Measurements from ENCODE around the gene AMIGO2.

Gene AMIGO2

GRCh38 chr12:47087088-47087688, 7.4 kb upstream of the AMIGO2 start:
- Histone ChIP-seq H3K9me3 (ENCODE audit: control extremely low read depth in 1 of 5, control insufficient read depth in 4 of 5, insufficient read depth in 2 of 5, low read depth in 1 of 5, low read length in 4 of 5) (peaks cover 0 to 3% (median 0%) of the 10 kb centered on the region in 5 experiments), H3K36me3 (ENCODE audit: control insufficient read depth in 4 of 4, insufficient read depth in 4 of 4, low read length in 3 of 4) (no peaks in the 10 kb centered on the region), H3K4me3 (ENCODE audit: control insufficient read depth in 1 of 7, extremely low read depth in 1 of 7, insufficient read depth in 4 of 7, low read depth in 2 of 7, low read length in 6 of 7) (no peak overlapping the region), H3K27ac (ENCODE audit: insufficient read depth in 1 of 2, low read depth in 1 of 2, low read length in 2 of 2, poor library complexity in 1 of 2, severe bottlenecking in 2 of 2) (no peak overlapping the region), H3K27me3 (replicated peaks in 2 of 5; ENCODE audit: control insufficient read depth in 4 of 5, insufficient read depth in 5 of 5, low read length in 4 of 5) (no peaks in the 10 kb centered on the region), H3K4me1 (ENCODE audit: control extremely low read depth in 1 of 4, control insufficient read depth in 4 of 4, insufficient read depth in 4 of 4, low read length in 3 of 4) (peaks cover 5 to 30% (median 12%) of the 10 kb centered on the region in 4 experiments)
- ChIA-PET CTCF (no interaction called here), POLR2A (no interaction called here)
- no CpG with 5 or more reads among the region's 2 CpGs for WGBS (ENCODE audit: insufficient coverage)
- no peak for DNase-seq

DNA sequence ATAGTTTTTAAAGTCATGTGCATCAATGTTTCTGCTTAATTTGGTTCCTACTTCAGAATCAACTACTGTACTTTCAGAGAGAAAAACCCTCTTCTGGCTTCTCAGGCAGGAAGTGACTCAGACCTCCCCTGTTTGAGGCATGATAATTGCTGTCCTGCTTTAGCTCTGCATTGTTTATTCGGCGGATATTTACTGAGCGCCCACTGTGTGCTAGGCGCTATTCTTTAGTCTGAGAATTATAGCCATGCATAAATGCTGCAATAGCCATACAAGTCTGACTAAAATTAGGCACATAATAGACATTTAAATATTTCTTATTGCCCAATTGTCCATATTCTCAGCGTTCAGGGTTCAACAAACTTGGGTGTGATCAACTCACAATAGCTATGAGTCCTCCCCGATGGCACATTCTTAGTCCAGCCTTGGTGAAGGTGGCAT, 6.1 kb upstream of the AMIGO2 start:
- CTCF ChIA-PET: interaction anchor here (1.0 kb wide), 1 partner anchor 130 kb away, joined by 3 read pairs; no protein-coding TSS in a partner anchor
- no peaks in the 10 kb centered on the region for H3K27me3 ChIP-seq (replicated peaks in 2 of 5; ENCODE audit: control insufficient read depth in 4 of 5, insufficient read depth in 5 of 5, low read length in 4 of 5)
- 13% methylated on average over 3 of the region's 6 CpGs for WGBS (ENCODE audit: insufficient coverage)
- H3K4me1 ChIP-seq (ENCODE audit: control extremely low read depth in 1 of 4, control insufficient read depth in 4 of 4, insufficient read depth in 4 of 4, low read length in 3 of 4): peaks cover 11 to 36% (median 19%) of the 10 kb centered on the region in 4 experiments
- peak overlapping the region in 3 of 7 experiments; percentile 27 to 48 (median 30) for H3K4me3 ChIP-seq (ENCODE audit: control insufficient read depth in 1 of 7, extremely low read depth in 1 of 7, insufficient read depth in 4 of 7, low read depth in 2 of 7, low read length in 6 of 7)
- H3K27ac ChIP-seq (ENCODE audit: insufficient read depth in 1 of 2, low read depth in 1 of 2, low read length in 2 of 2, poor library complexity in 1 of 2, severe bottlenecking in 2 of 2): no peak overlapping the region
- POLR2A ChIA-PET: no interaction called here
- peak; percentile 55 to 90 (median 84) for DNase-seq
- no peaks in the 10 kb centered on the region for H3K36me3 ChIP-seq (ENCODE audit: control insufficient read depth in 4 of 4, insufficient read depth in 4 of 4, low read length in 3 of 4)
- H3K9me3 ChIP-seq (ENCODE audit: control extremely low read depth in 1 of 5, control insufficient read depth in 4 of 5, insufficient read depth in 2 of 5, low read depth in 1 of 5, low read length in 4 of 5): peaks cover 0 to 1% (median 0%) of the 10 kb centered on the region in 5 experiments

DNA sequence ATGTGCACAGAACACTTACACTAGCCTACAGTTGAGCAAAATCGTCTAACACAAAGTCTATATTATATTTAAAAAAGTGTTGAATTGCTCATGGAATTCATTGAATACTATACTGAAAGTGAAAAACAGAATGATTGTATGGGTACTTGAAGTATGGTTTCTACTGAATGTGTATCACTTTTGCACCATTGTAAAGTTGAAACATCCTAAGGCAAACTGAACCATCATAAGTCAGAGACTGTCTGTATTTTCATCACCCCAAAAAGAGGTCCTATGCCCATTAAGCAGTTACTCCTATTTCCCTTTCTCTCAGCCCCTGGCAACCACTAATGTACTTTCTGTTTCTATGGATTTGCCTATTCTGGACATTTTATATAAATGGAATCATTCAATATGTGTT, 4.4 kb upstream of the AMIGO2 start:
- WGBS (ENCODE audit: insufficient coverage): no CpG with 5 or more reads among the region's 1 CpG
- Histone ChIP-seq H3K36me3 (ENCODE audit: control insufficient read depth in 4 of 4, insufficient read depth in 4 of 4, low read length in 3 of 4) (no peaks in the 10 kb centered on the region), H3K9me3 (ENCODE audit: control extremely low read depth in 1 of 5, control insufficient read depth in 4 of 5, insufficient read depth in 2 of 5, low read depth in 1 of 5, low read length in 4 of 5) (no peaks in the 10 kb centered on the region), H3K27ac (ENCODE audit: insufficient read depth in 1 of 2, low read depth in 1 of 2, low read length in 2 of 2, poor library complexity in 1 of 2, severe bottlenecking in 2 of 2) (no peak overlapping the region), H3K4me1 (ENCODE audit: control extremely low read depth in 1 of 4, control insufficient read depth in 4 of 4, insufficient read depth in 4 of 4, low read length in 3 of 4) (peaks cover 19 to 48% (median 28%) of the 10 kb centered on the region in 4 experiments), H3K27me3 (replicated peaks in 2 of 5; ENCODE audit: control insufficient read depth in 4 of 5, insufficient read depth in 5 of 5, low read length in 4 of 5) (no peaks in the 10 kb centered on the region), H3K4me3 (ENCODE audit: control insufficient read depth in 1 of 7, extremely low read depth in 1 of 7, insufficient read depth in 4 of 7, low read depth in 2 of 7, low read length in 6 of 7) (no peak overlapping the region)
- POLR2A ChIA-PET: no interaction called here
- DNase-seq: no peak
- CTCF ChIA-PET: interaction anchor here (1.3 kb wide), 1 partner anchor 31 kb away, joined by 3 read pairs; no protein-coding TSS in a partner anchor

DNA sequence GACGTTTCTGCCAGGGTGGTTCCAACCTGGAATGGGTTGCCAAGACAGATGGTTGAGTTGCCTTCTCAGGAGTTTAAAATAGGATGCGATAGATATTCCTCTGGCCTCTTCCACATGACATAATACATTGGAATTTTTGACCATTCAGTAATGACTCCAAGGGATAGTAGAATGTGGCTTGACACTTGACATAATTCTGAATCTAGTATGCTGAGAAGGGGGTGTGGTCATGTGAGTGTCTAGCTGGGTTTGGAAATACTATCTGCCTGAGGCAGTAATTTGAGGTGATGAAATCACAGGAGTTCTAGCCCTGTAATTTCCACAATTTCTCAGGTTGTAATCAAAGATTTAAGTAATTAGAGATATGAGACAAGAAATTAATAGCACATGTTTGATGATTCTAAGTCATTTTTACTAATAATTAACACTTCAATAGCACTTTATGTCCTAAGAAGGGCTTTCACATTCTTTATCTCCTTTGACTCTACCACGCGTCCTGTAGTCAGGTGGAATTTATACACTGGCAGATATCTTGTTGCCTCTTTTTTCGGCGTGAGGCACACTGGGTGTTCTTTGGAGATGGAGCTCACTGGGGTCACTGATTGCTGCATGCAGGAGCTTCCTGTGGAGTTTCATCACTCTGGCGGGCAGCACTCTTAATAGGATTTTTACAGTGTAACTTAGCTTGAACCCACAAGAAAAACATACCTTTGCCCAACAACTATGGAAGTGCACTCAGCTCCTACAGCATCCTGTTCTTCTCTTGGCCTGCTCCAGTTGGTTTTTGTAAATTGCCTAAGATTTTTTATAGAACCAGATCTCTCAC, 3.2 kb upstream of the AMIGO2 start:
- Histone ChIP-seq H3K4me1 (ENCODE audit: control extremely low read depth in 1 of 4, control insufficient read depth in 4 of 4, insufficient read depth in 4 of 4, low read length in 3 of 4) (peaks cover 22 to 55% (median 36%) of the 10 kb centered on the region in 4 experiments), H3K4me3 (ENCODE audit: control insufficient read depth in 1 of 7, extremely low read depth in 1 of 7, insufficient read depth in 4 of 7, low read depth in 2 of 7, low read length in 6 of 7) (no peak overlapping the region)

GRCh38 chr12:47082283-47082682, 2.5 kb upstream of the AMIGO2 start:
- no peak for DNase-seq
- H3K27me3 ChIP-seq (replicated peaks in 2 of 5; ENCODE audit: control insufficient read depth in 4 of 5, insufficient read depth in 5 of 5, low read length in 4 of 5): peaks cover 0 to 9% (median 2%) of the 10 kb centered on the region in 5 experiments
- no peak overlapping the region for H3K4me3 ChIP-seq (ENCODE audit: control insufficient read depth in 1 of 7, extremely low read depth in 1 of 7, insufficient read depth in 4 of 7, low read depth in 2 of 7, low read length in 6 of 7)
- no peak overlapping the region for H3K27ac ChIP-seq (ENCODE audit: insufficient read depth in 1 of 2, low read depth in 1 of 2, low read length in 2 of 2, poor library complexity in 1 of 2, severe bottlenecking in 2 of 2)
- POLR2A ChIA-PET: no interaction called here
- no peaks in the 10 kb centered on the region for H3K9me3 ChIP-seq (ENCODE audit: control extremely low read depth in 1 of 5, control insufficient read depth in 4 of 5, insufficient read depth in 2 of 5, low read depth in 1 of 5, low read length in 4 of 5)
- H3K4me1 ChIP-seq (ENCODE audit: control extremely low read depth in 1 of 4, control insufficient read depth in 4 of 4, insufficient read depth in 4 of 4, low read length in 3 of 4): peaks cover 22 to 55% (median 36%) of the 10 kb centered on the region in 4 experiments
- no peaks in the 10 kb centered on the region for H3K36me3 ChIP-seq (ENCODE audit: control insufficient read depth in 4 of 4, insufficient read depth in 4 of 4, low read length in 3 of 4)
- WGBS (ENCODE audit: insufficient coverage): 100% methylated on average over 1 of the region's 3 CpGs
- CTCF ChIA-PET: no interaction called here

More for the DNA sequence above, 3.2 kb upstream of the AMIGO2 start:
- Histone ChIP-seq H3K9me3 (ENCODE audit: control extremely low read depth in 1 of 5, control insufficient read depth in 4 of 5, insufficient read depth in 2 of 5, low read depth in 1 of 5, low read length in 4 of 5) (no peaks in the 10 kb centered on the region), H3K36me3 (ENCODE audit: control insufficient read depth in 4 of 4, insufficient read depth in 4 of 4, low read length in 3 of 4) (no peaks in the 10 kb centered on the region), H3K27me3 (replicated peaks in 2 of 5; ENCODE audit: control insufficient read depth in 4 of 5, insufficient read depth in 5 of 5, low read length in 4 of 5) (peaks cover 0 to 8% (median 2%) of the 10 kb centered on the region in 5 experiments), H3K27ac (ENCODE audit: insufficient read depth in 1 of 2, low read depth in 1 of 2, low read length in 2 of 2, poor library complexity in 1 of 2, severe bottlenecking in 2 of 2) (no peak overlapping the region)
- POLR2A ChIA-PET: no interaction called here
- DNase-seq: no peak
- 98% methylated on average over 7 of the region's 7 CpGs for WGBS (ENCODE audit: insufficient coverage)
- CTCF ChIA-PET: interaction anchor here (1.0 to 1.3 kb wide), 2 partner anchors 12 to 29 kb away, joined by 3 read pairs; no protein-coding TSS in a partner anchor

- POLR2A ChIA-PET: interaction anchor here (1.0 kb wide), 1 partner anchor 1080 kb away, joined by 4 read pairs; no protein-coding TSS in a partner anchor
- Histone ChIP-seq H3K36me3 (ENCODE audit: control insufficient read depth in 4 of 4, insufficient read depth in 4 of 4, low read length in 3 of 4) (no peaks in the 10 kb centered on the region), H3K9me3 (ENCODE audit: control extremely low read depth in 1 of 5, control insufficient read depth in 4 of 5, insufficient read depth in 2 of 5, low read depth in 1 of 5, low read length in 4 of 5) (no peaks in the 10 kb centered on the region), H3K4me3 (ENCODE audit: control insufficient read depth in 1 of 7, extremely low read depth in 1 of 7, insufficient read depth in 4 of 7, low read depth in 2 of 7, low read length in 6 of 7) (peak overlapping the region; percentile 37 to 88 (median 76)), H3K27me3 (replicated peaks in 2 of 5; ENCODE audit: control insufficient read depth in 4 of 5, insufficient read depth in 5 of 5, low read length in 4 of 5) (peaks cover 0 to 9% (median 2%) of the 10 kb centered on the region in 5 experiments), H3K4me1 (ENCODE audit: control extremely low read depth in 1 of 4, control insufficient read depth in 4 of 4, insufficient read depth in 4 of 4, low read length in 3 of 4) (peaks cover 19 to 49% (median 34%) of the 10 kb centered on the region in 4 experiments), H3K27ac (ENCODE audit: insufficient read depth in 1 of 2, low read depth in 1 of 2, low read length in 2 of 2, poor library complexity in 1 of 2, severe bottlenecking in 2 of 2) (no peak overlapping the region)
- CTCF ChIA-PET: interaction anchor here (0.9 to 3.8 kb wide), 6 partner anchors 11 to 226 kb away, joined by 3 to 23 read pairs (median 4); no protein-coding TSS in a partner anchor
- 0% methylated on average over 20 of the region's 26 CpGs for WGBS (ENCODE audit: insufficient coverage)
- peak; percentile 63 to 90 (median 86) for DNase-seq
Observed at GRCh38 chr12:47080725-47081502, 1.2 kb upstream of the AMIGO2 start.

Measured in common myeloid progenitor, CD34-positive (primary cell).